Vein endothelial cell (primary cell): ENCODE data around the gene MLH1. TPM values are rescaled to one million over a fixed set of nuclear protein-coding genes. Genes with fewer than 3 reads are reported as not detected.

Experiments
- small RNA-seq: library from RNA; depleted of rRNA; stranded (forward); fragments of <200 nt; gene quantifications from one replicate; pipeline ENCODE3, GENCODE V24; 2012
- total RNA-seq: library from RNA; depleted of rRNA; stranded (reverse); fragments of >200 nt; gene quantifications from 2 replicates; pipeline ENCODE4 v1.2.3, GENCODE V29; 2012

Gene MLH1
- 37.6 and 44.4 TPM in 2 replicates for total RNA-seq

GRCh38 chr3:36993326-36994283 lies at the start of gene MLH1:
MLH1 (plus strand) TSS chr3:36993518; CDS start chr3:36993548, 30 bp downstream.

GRCh38 chr3:36944641-36945270 lies 48.6 kb upstream of the MLH1 start, which contains the start of gene TRANK1:
TRANK1 (minus strand) TSS chr3:36945054; CDS start chr3:36944809, 245 bp downstream.

GRCh38 chr3:36992806-36993325 lies 452 bp upstream of the MLH1 start, which contains the start of gene EPM2AIP1:
EPM2AIP1 (minus strand) TSS chr3:36993131; CDS start chr3:36993077, 54 bp downstream.

Small RNAs within 50 kb of the gene (small RNA-seq; reads per million reads assigned to genes)
- gene RF00019 (not detected), gene RNU6ATAC4P (not detected)

Other genes starting within 250 kb of the MLH1 start
- gene DCLK3, start 229.0 kb upstream of the MLH1 start, total RNA-seq = not detected in 2 replicates
- gene TRANK1, start 48.5 kb upstream of the MLH1 start, total RNA-seq = 13.9 and 14.7 TPM in 2 replicates
- 14.0 and 18.8 TPM in 2 replicates for gene EPM2AIP1, start 387 bp upstream of the MLH1 start, total RNA-seq
- gene LRRFIP2, start 181.1 kb downstream of the MLH1 start, total RNA-seq = 30.7 and 59.9 TPM in 2 replicates
- 46.1 and 52.7 TPM in 2 replicates for gene GOLGA4, start 249.8 kb downstream of the MLH1 start, total RNA-seq